GM19043 (cell line): ENCODE measurements around the gene TDRKH.
"Not testable (repeated sequence)": the region's sequence is repeated elsewhere in the genome, so short reads cannot be mapped to it uniquely, and the experiment has no call there.

Experiments used
- ATAC-seq: cut with Tn5 transposase; IDR thresholded peaks from one replicate; pipeline ENCODE4 v1.9.1; 2021; ENCODE audit warnings: low read depth; ENCODE audit not compliant: unreplicated experiment

The TDRKH gene

DNA sequence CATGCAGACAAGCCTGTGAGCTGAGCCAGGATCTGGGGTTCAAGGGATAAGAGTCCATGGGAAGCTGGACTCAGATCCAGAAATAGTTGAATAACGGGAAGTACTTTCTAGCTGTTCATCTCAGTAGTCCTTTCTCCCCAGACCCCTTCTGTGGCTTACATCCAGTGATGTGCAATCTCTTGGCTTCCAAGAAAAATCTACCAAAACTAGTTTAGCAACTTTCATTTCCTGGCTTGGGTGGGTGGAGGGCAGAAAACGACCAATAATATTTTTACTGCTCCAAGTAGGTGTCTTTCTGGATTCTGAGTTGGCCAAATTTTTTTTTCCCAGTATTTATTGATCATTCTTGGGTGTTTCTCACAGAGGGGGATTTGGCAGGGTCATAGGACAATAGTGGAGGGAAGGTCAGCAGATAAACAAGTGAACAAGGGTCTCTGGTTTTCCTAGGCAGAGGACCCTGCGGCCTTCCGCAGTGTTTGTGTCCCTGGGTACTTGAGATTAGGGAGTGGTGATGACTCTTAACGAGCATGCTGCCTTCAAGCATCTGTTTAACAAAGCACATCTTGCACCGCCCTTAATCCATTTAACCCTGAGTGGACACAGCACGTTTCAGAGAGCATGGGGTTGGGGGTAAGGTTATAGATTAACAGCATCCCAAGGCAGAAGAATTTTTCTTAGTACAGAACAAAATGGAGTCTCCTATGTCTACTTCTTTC, 21.8 kb downstream of the TDRKH start:
- ATAC-seq, result not testable (repeated sequence)

DNA sequence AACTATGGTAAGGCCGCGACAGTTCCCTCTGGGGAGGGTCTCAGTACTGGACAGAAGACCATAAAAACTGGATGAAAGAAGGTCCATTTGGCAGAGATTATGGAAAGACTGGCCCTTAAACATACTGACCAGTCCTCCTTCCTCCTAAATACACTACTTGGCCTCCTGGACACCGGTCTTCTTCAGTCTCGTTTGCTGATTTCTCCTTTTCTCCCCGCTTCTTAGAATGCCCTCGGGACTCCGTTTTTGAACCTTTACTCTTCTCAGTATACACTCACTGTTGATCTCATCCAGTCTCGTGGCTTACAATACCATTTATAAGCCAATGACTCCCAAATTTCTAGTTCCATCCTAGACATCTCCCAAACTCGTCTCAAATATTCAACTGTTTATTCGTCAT, 26.3 kb downstream of the TDRKH start:
- no peak for ATAC-seq

DNA sequence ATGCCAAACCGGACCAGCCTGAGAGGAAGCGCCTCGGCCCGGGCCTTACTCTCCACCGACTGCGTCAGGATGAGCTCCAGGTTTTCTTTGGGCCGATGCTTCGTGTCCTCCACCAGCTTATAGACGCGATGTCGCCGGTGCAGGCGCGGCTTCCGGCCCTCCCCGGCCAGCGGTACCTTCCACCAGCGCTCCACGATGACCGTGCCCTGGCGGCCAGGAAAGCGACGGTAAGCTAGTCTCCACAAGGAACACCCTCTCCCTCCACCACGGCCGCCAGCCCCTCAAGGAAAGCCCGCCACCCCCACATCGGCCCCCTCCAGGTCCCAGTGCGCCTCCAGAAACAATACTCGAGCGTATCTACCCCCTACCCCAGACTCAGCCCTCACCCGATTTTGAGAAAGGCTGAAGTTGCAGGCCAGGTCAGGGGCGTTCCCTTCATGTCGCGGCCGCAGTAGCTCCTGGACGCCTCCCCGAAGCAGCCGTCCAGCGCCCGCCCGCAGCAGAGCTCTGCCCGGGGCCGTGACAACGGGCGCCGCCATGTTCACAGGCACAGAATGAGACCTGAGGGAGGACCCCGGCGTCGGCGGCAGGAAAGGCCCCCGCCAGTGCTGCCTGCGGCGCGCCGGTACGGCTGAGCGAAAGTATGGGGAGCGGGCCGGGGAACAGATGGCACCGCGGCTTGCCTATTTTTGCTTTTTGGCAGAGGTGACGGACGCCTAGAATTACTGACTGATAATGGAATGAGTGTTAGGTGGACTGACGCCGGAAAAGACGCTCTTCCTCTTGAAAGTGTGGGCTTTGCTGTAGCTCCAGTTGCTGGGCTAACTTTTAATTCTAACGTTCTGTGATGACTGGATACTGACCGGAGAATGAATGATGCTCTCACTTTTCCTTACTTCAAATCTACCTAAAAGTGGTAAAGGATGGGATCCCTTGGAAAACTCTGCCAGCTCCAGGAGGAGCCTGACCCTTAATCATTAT, 27.1 kb downstream of the TDRKH start, which contains the start of gene MRPL9:
Gene MRPL9 (minus strand): TSS at position 556 of the 981 bp plus-strand sequence. CDS start 17 bp downstream, at position 539.
- ATAC-seq, result peak; percentile 91

DNA sequence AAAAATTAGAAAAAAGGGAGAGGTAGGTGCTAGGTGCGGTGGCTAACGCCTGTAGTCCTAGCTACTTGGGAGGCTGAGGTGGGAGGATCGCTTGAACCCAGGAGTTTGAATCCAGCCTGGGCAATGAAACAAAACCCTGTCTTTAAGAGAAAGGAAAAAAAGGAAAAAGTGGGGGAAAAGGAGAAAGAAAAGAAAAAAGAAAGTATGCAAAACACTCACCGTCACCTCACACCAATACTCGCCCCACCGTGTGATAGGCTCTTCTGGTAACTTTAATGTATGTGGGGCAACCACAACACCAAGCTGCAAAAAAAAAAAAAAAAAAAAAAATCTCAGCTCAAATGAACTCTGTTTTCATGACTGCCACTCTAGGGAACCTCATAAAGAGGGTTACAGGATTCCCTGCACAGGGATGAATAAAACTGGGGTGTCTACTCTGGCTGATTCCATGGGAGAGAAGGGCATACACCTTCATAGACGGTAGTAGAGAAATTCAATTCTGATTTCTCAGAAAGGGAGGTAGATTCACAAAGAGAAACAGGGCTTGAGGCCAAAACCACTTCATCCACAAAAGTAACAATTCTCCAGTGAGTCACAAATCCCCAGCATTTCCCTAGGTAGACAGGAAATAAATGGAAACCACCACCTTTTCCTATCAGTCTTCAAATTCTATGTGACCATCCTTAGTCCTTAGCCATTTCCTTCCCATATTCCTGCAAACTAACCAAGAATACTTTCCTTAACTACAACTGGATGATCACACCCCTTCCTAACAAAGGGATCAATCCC, 29.5 kb downstream of the TDRKH start:
- ATAC-seq, result no peak

DNA sequence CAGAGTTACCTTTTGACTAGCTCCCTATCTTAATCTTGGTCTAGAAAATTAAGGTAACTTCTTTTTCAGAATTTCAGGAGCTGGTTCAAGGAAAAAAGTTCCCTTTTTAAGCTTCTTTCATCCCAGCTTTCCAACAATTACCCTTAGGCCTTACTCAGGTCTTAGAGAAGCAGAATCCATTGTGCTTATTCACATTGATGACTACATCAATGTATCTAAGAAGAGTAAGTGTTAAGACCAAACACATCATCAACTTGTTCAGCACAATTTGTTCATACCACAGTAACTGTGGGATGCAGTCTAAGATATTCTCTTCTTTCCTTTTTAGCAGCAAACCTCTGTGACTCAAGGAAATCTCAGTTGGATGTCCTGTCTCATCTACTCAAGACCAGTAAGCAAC, 31.1 kb downstream of the TDRKH start:
- ATAC-seq, result no peak

DNA sequence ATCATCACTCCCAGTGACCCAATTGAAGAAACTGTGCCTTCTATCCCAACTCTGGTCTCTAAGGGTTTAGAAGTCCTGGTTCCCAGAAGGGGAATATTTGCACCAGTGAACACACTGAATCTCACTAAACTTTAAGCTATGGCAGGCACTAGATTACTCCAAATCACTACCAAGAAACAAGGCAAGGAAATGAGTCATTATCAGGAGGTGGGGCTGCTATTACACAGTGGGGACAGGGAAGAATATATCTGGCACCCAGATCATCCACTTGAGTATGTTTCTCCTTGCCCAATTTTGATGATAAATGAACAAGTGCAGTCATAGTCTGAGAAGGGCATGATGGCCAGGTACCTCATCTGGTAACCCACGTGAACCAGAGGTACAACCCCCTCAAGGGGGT, 34.0 kb downstream of the TDRKH start:
- no peak for ATAC-seq

DNA sequence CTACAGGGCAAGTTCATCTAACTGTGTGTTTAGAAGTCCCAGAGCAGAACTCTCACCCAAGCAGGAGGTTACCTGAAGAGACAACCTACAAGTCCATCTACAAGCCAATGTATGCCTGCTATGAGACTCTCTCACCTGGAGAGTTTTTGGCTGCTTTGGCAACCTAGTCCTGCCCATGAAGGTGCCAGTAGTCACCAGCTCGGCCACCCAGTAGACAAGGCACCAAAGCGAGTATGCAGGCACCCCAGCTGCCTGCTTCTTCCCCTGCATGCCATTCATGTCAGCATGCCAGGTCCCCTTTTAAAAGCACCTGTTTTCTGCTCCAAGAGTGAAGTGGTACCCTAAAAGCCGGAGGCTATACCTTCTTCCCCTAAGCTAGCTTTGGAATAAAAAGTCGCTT, 48.8 kb downstream of the TDRKH start:
- ATAC-seq, result no peak

DNA sequence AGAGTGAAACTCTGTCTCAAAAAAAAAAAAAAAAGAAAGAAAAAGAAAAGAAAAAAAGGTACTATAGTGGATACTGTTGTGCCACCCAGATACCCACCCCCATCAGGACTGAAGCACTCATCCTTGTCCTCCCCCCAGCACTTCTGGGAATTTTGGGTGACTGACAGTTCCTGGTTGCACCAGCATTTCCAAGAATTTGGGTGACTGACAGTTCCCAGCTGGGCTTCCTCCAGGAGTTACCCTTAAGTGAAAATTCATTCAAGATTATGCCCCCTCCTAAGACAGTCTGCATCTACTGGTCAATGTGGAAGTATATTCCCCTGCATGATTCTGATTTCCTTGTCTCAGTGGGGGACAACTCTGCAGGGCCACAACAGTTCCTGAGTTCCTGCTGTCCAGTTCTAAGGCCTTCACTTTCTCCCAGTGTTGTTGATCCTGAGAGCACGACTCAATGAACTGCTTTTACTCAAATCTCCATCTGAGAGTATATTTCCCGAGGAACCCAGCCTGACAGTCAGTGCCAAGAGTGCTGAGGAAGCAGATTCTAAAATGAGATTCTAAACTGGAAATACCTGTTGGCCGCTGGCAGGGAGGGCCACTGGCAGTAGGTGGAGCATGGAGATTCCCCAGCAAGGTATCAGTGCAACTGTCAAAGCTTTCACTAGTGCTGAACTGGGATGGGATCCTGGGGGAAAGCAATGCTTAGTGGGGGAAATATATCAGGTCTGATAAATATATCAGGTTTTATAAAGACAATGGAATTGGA, 50.5 kb downstream of the TDRKH start:
- ATAC-seq, result no peak

DNA sequence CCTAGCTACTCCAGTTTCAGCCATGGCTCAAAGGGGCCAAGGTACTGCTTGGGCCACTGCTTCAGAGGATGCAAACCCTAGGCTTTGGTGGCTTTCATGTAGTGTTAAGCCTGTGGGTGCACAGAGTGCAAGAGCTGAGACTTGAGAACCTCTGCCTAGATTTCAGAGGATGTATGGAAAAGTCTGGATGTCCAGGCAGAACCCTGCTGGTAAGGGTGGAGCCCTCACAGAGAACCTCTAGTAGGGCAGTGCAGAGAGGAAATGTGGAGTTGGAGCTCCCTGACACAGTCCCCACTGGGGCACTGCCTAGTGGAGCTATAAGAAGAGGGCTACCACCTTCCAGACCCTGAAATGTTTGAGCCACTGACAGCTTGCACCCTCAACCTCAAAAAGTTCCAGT, 52.8 kb downstream of the TDRKH start:
- no peak for ATAC-seq

DNA sequence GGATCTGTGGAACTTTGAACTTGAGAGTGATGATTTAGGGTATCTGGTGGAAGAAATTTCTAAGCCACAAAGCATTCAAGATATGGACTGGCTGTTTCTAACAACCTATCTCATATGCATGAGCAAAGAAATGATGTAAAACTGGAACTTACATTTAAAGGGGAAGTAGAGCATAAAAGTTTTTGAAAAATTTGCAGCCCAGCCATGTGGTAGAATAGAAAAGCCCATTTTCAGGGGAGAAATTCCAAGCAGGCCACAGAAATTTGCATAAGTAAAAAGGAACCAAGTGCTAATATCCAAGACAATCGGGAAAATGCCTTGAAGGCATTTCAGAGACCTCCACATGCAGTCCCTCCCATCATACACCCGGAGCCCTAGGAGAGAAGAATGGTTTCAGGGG, 53.3 kb downstream of the TDRKH start:
- no peak for ATAC-seq

DNA sequence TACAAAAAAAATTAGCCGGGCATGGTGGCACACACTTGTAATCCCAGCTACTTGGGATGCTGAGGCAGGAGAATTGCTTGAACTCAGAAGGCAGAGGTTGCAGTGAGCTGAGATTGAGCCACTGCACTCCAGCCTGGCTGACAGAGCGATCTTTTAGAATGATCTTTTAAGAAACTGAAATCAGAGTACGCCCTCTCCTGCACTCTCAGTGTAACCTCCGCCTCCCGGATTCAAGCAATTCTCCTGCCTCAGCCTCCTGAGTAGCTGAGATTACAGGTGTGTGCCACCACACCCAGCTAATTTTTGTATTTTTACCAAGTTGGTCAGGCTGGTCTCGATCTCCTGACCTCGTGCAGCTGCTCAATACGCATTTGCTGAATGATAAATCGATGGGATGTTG, 56.3 kb downstream of the TDRKH start:
- ATAC-seq, result not testable (repeated sequence)

DNA sequence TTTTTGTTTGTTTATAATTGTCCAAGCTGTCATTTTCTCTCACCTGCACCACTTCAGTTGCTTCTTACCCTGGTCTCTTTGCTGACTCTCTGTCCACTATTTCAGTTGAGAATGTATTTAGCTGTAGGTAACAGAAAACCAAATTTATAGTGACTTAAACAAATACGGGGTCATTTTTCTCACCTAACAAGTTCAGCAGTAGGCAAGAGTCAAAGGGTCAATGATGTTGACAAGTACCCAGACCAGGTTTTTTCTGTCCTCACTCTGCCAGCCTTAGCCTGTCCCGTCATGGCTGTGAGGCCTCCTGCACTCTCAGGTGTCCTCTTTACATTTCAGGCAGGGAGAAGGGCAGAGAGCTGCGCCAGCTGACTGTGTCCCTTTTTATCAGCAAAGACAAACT, 57.2 kb downstream of the TDRKH start:
- no peak for ATAC-seq

DNA sequence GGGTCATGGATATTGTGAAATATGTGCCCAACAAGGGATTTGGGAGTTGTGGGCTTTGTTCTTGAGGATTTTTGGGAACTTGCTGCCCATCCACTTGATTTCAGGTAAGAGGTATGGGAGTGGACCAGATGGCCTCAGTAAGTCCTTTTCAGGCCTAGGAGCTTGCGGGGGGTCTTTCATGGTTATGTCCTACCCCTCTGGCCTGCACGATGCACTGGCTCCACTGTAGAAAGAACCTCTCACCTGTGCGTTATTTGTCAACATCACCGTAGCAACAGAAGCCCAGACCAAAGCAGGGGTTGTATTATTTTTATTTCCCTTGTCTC, 60.4 kb downstream of the TDRKH start:
- ATAC-seq, result no peak

DNA sequence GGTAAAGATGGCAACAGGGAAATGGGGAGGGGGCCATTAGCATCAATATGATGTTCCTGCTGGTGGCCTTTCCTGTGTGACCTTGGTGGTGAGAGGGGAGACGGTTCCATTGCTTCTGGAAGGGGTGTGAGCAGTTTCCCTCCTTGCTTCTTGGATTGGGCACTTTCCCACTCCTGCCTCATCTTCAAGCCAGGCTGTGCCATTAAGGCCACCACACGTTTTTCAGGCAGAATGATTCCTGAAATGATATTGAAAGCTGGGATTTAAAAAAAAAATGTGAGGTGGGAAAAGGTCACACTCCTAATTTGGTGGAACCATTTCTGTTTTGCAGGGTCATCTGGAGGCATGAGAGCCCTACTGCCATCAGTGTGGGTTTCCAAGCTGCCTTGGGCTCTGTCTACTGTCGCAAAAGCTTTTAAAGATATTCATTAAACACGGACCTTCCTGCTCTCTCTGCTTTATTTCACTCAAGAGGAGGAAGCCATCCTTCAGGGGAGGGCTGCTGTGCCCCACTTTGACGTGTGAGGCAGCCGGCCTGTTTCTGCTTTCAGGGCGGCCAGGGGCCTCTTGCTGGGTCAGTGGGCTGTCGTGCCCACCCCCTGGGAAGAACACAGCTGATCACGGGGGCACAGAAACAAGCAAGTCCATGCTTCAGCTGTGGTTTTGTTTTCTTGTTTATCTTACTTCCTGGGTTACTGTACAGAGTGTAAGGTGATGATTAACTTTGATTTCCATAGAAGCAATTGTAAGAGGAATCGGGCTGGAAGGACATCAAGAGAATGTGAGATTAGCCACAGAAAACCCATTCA, 60.9 kb downstream of the TDRKH start:
- no peak for ATAC-seq

DNA sequence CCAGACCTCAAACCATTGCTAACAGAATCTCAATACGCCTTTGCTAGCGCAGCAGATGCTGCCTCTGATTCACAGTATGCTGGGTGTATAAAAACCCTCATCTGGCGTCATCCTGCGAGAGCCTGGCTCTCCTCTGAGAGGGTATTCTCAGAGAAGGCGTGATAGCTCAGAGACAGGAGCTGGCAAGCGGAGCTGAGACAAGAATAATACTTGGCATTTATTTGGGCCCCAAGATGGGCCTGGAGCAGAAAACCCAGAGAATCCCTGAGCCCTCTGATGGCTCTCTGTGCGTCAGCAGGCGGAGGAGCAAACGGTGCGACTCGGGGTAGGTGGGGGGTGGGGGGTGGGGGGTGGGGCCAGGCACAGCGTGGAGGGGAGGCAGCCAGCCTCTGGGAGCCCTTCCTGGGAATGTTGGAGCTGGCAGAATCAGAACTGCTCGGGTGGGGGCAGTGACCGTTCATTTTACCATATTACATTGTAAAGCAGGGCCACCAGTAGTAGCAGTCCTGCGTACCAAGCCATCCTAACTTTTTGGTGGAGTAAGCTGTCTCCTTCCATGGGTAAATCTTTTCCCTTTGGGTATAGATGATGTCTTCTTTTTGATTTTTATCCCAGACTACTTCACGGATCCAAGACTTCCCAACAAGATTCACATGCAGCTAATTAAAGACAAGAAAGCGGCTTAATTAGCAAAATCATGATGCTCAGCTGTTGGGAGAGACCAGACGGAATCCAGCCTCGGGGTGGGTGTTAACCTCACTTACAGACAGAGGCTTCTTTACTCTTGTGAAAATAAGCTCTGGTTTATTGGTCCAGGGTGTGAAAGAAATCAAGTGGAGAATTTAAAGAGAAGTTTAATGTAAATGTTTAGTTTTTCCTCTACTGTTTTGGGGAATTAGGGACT, 61.9 kb downstream of the TDRKH start:
- no peak for ATAC-seq

DNA sequence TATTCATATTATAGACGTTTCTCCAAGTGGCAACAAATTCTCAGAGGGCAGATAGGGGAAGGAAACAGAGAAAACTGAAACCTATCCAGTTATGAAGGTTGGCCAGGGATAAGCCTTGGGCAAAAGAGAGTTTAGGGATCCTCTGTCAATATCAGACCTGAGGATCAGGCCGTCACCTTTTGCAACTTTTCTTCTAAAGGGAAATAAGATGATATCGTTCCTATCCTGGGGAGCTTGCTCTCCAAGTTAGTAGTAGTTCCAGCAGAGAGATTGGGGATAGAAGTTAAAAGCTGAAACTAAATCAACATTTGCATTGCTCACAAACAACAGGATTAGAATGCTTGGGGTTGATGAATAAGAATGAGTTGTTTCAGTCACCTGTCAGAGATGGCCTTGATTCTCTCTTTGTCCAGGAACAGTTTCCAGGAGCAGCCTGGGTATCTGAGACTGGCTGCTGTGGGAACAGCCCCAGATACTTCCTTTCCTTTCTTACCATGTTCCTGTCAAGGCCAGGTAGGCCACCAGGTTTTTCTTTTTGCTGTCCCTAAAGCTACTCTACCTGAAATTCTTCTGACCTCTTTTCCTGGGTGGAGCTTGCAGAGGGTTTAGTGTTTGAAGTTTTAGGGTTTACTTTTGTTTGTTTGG, 66.5 kb downstream of the TDRKH start:
- ATAC-seq, result no peak
